K562 (cell line): ENCODE measurements around the gene STIM1. TPM values are rescaled to one million over a fixed set of nuclear protein-coding genes. Genes with fewer than 3 reads are reported as not detected.

Experiments
- DIDO1 ChIP-seq: fragments of 450-650 bp; IDR thresholded peaks from 2 replicates; pipeline ENCODE4 v1.6.1; 2016; ENCODE audit warnings: low read depth, missing biosample characterization, missing genetic modification characterization
- EZH2 ChIP-seq: IDR thresholded peaks from 2 replicates; pipeline ENCODE4 v1.6.1; 2012; ENCODE audit warnings: low read depth, mild to moderate bottlenecking, inconsistent platforms, low read length, borderline replicate concordance
- HNRNPLL ChIP-seq: fragments of 200-400 bp; formaldehyde crosslinking; IDR thresholded peaks from 2 replicates; pipeline ENCODE4 v1.6.1; 2017; ENCODE audit warnings: low read length, low read depth, mild to moderate bottlenecking; ENCODE audit not compliant: poor library complexity, severe bottlenecking
- JUN ChIP-seq, 2 experiments: sonication (generic) in 1 of 2; formaldehyde crosslinking in 1 of 2; IDR thresholded peaks; 2 replicates each; pipeline versions ENCODE4 v1.6.1 to v1.8.0; 2012 to 2022; ENCODE audit warnings: borderline replicate concordance in 2 of 2, mild to moderate bottlenecking in 2 of 2, improper control_type of control experiment in 1 of 2, low read depth in 1 of 2, low read length in 1 of 2, missing genetic modification reagents in 1 of 2
- ZNF311 ChIP-seq: fragments of 250-450 bp; sonication (Bioruptor Pico); IDR thresholded peaks from 2 replicates; pipeline ENCODE4 v1.4.0; 2020; ENCODE audit warnings: mild to moderate bottlenecking, moderate library complexity
- polyA plus RNA-seq, 8 experiments: library from polyadenylated mRNA; depleted of rRNA in 4 of 8; stranded (reverse) in 5 of 8; unstranded in 3 of 8; fragments of >200 nt; fragmentation: Nextera tagmentation in 2 of 8; fragmentation: Illumina TruSeq in 1 of 8; extraction: Ambion mirVana in 2 of 8; extraction: Trizol in 1 of 8; gene quantifications; 2 replicates each; pipeline versions ENCODE4 v1.2.1 to v1.2.3, GENCODE V29; 2011 to 2014; ENCODE audit warnings: inconsistent platforms in 1 of 8, missing spikeins in 1 of 8
- total RNA-seq, 7 experiments: library from RNA; depleted of rRNA in 6 of 7; stranded (reverse); fragments of >200 nt in 6 of 7; fragmentation: Illumina TruSeq in 2 of 7; extraction: Trizol in 2 of 7; gene quantifications; 2 replicates each; pipeline versions ENCODE4 v1.2.1 to v1.2.3, GENCODE V29; 2011 to 2021; ENCODE audit warnings: low replicate concordance in 1 of 7
- TF ChIP-seq, protein P1 (sequence below): fragments of 450-650 bp; conservative IDR thresholded peaks from 2 replicates; pipeline ENCODE4 v1.6.1; 2016; ENCODE audit warnings: missing genetic modification characterization, low read depth, mild to moderate bottlenecking, control low read depth, missing compliant biosample characterization
- TF ChIP-seq, protein P2 (sequence below), 2 experiments: fragments of 450-650 bp; formaldehyde crosslinking in 1 of 2; IDR thresholded peaks; 2 replicates each; pipeline versions ENCODE4 v1.4.0 to v1.6.1; 2014 to 2020; ENCODE audit warnings: mild to moderate bottlenecking in 2 of 2, borderline replicate concordance in 1 of 2, low read depth in 1 of 2
- TF ChIP-seq, protein P3 (sequence below): fragments of 450-650 bp; IDR thresholded peaks from 2 replicates; pipeline ENCODE4 v1.6.1; 2016; ENCODE audit warnings: missing biosample characterization, missing genetic modification characterization

STIM1 gene
- total and polyA plus RNA-seq, 9 of the 15 experiments (the other 6 are each of a cell fraction or from before 2014, with no cell fraction given): 7.7 to 50.5 (median 22.5) TPM

DNA sequence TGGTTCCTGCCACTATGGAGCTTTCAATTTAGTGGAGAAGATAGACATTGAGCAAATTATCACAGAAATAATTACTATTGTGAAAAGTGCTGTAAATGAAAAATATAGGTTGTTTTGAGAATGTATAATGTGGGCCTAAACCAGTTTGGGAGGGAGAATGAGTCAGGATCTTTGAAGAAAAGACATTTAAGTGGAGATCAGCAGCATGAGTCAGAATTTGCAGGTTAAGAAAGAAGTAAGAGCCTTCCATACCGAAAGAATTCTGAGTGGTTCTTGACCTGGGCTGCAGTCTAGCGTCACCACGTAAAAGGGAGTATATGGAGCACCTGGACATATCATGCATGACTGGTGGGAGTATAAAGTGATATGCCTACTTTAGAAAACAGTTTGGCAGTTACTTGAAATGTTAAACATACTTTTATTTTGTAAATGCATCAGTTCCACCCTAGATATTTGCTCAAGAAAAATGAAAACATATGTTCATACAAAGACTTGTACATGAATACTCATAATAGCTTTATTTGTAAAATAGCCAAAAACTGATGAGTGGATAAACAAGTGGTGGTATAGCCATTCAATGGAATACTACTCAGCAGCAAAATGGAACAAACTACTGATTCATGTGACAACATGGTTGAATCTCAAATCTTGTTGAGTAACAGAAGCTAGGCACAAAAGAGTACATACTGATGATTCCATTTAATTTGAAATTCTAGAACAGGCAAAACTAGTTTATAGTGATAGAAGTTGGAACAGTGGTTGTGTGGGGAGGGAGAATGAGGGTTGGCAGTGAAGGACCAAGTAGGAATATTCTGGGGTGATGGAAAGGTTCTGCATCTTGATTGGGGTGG is 99.2 kb downstream of the STIM1 start (continued):
- TF ChIP-seq, protein P1, sequence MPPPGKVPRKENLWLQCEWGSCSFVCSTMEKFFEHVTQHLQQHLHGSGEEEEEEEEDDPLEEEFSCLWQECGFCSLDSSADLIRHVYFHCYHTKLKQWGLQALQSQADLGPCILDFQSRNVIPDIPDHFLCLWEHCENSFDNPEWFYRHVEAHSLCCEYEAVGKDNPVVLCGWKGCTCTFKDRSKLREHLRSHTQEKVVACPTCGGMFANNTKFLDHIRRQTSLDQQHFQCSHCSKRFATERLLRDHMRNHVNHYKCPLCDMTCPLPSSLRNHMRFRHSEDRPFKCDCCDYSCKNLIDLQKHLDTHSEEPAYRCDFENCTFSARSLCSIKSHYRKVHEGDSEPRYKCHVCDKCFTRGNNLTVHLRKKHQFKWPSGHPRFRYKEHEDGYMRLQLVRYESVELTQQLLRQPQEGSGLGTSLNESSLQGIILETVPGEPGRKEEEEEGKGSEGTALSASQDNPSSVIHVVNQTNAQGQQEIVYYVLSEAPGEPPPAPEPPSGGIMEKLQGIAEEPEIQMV (tag): no peak
- no peak for TF ChIP-seq HNRNPLL
- TF ChIP-seq DIDO1 (tag): no peak
- TF ChIP-seq, protein P2, sequence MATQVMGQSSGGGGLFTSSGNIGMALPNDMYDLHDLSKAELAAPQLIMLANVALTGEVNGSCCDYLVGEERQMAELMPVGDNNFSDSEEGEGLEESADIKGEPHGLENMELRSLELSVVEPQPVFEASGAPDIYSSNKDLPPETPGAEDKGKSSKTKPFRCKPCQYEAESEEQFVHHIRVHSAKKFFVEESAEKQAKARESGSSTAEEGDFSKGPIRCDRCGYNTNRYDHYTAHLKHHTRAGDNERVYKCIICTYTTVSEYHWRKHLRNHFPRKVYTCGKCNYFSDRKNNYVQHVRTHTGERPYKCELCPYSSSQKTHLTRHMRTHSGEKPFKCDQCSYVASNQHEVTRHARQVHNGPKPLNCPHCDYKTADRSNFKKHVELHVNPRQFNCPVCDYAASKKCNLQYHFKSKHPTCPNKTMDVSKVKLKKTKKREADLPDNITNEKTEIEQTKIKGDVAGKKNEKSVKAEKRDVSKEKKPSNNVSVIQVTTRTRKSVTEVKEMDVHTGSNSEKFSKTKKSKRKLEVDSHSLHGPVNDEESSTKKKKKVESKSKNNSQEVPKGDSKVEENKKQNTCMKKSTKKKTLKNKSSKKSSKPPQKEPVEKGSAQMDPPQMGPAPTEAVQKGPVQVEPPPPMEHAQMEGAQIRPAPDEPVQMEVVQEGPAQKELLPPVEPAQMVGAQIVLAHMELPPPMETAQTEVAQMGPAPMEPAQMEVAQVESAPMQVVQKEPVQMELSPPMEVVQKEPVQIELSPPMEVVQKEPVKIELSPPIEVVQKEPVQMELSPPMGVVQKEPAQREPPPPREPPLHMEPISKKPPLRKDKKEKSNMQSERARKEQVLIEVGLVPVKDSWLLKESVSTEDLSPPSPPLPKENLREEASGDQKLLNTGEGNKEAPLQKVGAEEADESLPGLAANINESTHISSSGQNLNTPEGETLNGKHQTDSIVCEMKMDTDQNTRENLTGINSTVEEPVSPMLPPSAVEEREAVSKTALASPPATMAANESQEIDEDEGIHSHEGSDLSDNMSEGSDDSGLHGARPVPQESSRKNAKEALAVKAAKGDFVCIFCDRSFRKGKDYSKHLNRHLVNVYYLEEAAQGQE (IDR thresholded peaks at IDR 0.05; ENCODE audit: borderline replicate concordance): peak; percentile 23; the same call in 1 of the 2 replicates
- TF ChIP-seq, protein P2 (CRISPR knock-in tag; IDR thresholded peaks at IDR 0.05; ENCODE audit: low read depth): no peak
- TF ChIP-seq ZNF311 (CRISPR knock-in tag): no peak
- TF ChIP-seq, protein P3, sequence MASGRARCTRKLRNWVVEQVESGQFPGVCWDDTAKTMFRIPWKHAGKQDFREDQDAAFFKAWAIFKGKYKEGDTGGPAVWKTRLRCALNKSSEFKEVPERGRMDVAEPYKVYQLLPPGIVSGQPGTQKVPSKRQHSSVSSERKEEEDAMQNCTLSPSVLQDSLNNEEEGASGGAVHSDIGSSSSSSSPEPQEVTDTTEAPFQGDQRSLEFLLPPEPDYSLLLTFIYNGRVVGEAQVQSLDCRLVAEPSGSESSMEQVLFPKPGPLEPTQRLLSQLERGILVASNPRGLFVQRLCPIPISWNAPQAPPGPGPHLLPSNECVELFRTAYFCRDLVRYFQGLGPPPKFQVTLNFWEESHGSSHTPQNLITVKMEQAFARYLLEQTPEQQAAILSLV: no peak
- TF ChIP-seq EZH2: no peak
- TF ChIP-seq JUN (IDR thresholded peaks at IDR 0.05; ENCODE audit: borderline replicate concordance, low read depth, low read length): peak; percentile 49; the same call in 1 of the 2 replicates
- TF ChIP-seq JUN (CRISPR knock-in tag; IDR thresholded peaks at IDR 0.05; ENCODE audit: borderline replicate concordance): no peak
